Loucy (cell line): ENCODE results near the gene TRPV5.
A peak's percentile ranks its signal among the peaks of the same experiment; 100 is the strongest.

Experiments used
- H2AFZ ChIP-seq: fragments of 200-600 bp; sonication (generic); 2 replicates; pipeline ENCODE4 v1.6.0; 2016; ENCODE audit warnings: antibody characterized with exemption, mild to moderate bottlenecking, low read length, moderate library complexity
- H3F3A ChIP-seq: fragments of 200-600 bp; 2 replicates; pipeline ENCODE4 v1.6.0; 2016; ENCODE audit warnings: antibody characterized with exemption, low read depth, mild to moderate bottlenecking
- H3K27me3 ChIP-seq: fragments of 200-600 bp; sonication (generic); 2 replicates; pipeline ENCODE4 v1.6.1; 2014; ENCODE audit warnings: low read length, mild to moderate bottlenecking; ENCODE audit not compliant: insufficient read depth, poor library complexity, severe bottlenecking
- H3K36me3 ChIP-seq: fragments of 200-600 bp; sonication (generic); 2 replicates; pipeline ENCODE4 v1.6.1; 2016; ENCODE audit warnings: low read length; ENCODE audit not compliant: insufficient read depth
- H3K4me1 ChIP-seq: fragments of 200-600 bp; sonication (generic); 2 replicates; pipeline ENCODE4 v1.5.1; 2014; ENCODE audit warnings: low read length, mild to moderate bottlenecking; ENCODE audit not compliant: insufficient read depth, poor library complexity, severe bottlenecking
- H3K4me2 ChIP-seq: fragments of 200-600 bp; sonication (generic); 2 replicates; pipeline ENCODE4 v1.6.0; 2014; ENCODE audit warnings: antibody characterized with exemption, low read length, low read depth, mild to moderate bottlenecking; ENCODE audit not compliant: poor library complexity, severe bottlenecking
- H3K4me3 ChIP-seq: fragments of 200-600 bp; sonication (generic); 2 replicates; pipeline ENCODE4 v1.5.1; 2014; ENCODE audit warnings: low read length, mild to moderate bottlenecking, mixed read lengths; ENCODE audit not compliant: poor library complexity, severe bottlenecking
- H3K79me2 ChIP-seq: fragments of 200-600 bp; sonication (generic); 2 replicates; pipeline ENCODE4 v1.6.1; 2014; ENCODE audit warnings: low read length; ENCODE audit not compliant: insufficient read depth
- H3K9ac ChIP-seq: fragments of 200-600 bp; sonication (generic); 2 replicates; pipeline ENCODE4 v1.6.0; 2014; ENCODE audit warnings: mild to moderate bottlenecking, low read depth, low read length, moderate library complexity; ENCODE audit not compliant: poor library complexity, severe bottlenecking
- H3K9me2 ChIP-seq: fragments of 200-600 bp; sonication (generic); replicated peaks from 2 replicates; pipeline ENCODE4 v1.6.1; 2016; ENCODE audit warnings: low read depth, low read length, mixed read lengths
- H3K9me3 ChIP-seq: fragments of 200-600 bp; sonication (generic); 2 replicates; pipeline ENCODE4 v1.6.1; 2014; ENCODE audit warnings: mild to moderate bottlenecking, antibody characterized with exemption, low read length, low read depth; ENCODE audit not compliant: insufficient read depth
- H4K20me1 ChIP-seq: fragments of 200-600 bp; sonication (generic); 2 replicates; pipeline ENCODE4 v1.6.0; 2014; ENCODE audit warnings: antibody characterized with exemption, low read length, mild to moderate bottlenecking; ENCODE audit not compliant: insufficient read depth, poor library complexity, severe bottlenecking
- EZH2phosphoT487 ChIP-seq: fragments of 200-600 bp; IDR thresholded peaks from 2 replicates; pipeline ENCODE4 v1.6.1; 2018; ENCODE audit warnings: antibody characterized with exemption, mild to moderate bottlenecking, moderate library complexity, borderline replicate concordance
- TF ChIP-seq, protein P1 (sequence below): fragments of 200-600 bp; sonication (generic); conservative IDR thresholded peaks from 2 replicates; pipeline ENCODE4 v1.5.1; 2014; ENCODE audit warnings: mild to moderate bottlenecking, antibody characterized with exemption, low read length

The TRPV5 gene

DNA sequence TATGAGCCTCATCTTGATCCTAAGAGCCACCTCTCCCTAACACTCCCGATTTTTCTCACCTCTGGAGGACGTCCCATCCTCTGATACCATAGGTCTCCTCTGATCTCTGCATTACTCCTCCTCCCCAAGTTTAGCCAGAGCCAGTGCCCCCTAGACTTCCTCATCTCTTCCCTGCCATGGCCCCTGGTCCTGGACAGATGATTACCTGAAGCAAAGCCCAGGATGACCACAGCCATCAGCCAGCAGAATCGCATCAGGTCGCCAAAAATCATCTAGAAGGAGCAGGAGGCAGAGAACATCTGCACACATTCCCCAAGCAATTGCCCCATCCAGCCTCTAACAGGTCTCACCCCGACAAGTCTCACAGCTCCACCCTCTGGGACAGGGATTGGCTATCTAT lies 59.7 kb downstream of the TRPV5 start:
- TF ChIP-seq, protein P1, sequence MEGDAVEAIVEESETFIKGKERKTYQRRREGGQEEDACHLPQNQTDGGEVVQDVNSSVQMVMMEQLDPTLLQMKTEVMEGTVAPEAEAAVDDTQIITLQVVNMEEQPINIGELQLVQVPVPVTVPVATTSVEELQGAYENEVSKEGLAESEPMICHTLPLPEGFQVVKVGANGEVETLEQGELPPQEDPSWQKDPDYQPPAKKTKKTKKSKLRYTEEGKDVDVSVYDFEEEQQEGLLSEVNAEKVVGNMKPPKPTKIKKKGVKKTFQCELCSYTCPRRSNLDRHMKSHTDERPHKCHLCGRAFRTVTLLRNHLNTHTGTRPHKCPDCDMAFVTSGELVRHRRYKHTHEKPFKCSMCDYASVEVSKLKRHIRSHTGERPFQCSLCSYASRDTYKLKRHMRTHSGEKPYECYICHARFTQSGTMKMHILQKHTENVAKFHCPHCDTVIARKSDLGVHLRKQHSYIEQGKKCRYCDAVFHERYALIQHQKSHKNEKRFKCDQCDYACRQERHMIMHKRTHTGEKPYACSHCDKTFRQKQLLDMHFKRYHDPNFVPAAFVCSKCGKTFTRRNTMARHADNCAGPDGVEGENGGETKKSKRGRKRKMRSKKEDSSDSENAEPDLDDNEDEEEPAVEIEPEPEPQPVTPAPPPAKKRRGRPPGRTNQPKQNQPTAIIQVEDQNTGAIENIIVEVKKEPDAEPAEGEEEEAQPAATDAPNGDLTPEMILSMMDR = no peak
- no peak for TF ChIP-seq EZH2phosphoT487
- Histone ChIP-seq H2AFZ (no peak overlapping the region), H3K4me2 (no peak overlapping the region), H3K9me3 (no peaks in the 10 kb centered on the region), H3K9me2 (no peaks in the 10 kb centered on the region), H3K27me3 (no peaks in the 10 kb centered on the region), H3K9ac (no peak overlapping the region), H3K4me3 (no peak overlapping the region), H3K36me3 (peaks cover 15% of the 10 kb centered on the region; the same call in 1 of the 2 replicates), H4K20me1 (no peaks in the 10 kb centered on the region), H3K4me1 (no peaks in the 10 kb centered on the region), H3F3A (no peaks in the 10 kb centered on the region), H3K79me2 (no peaks in the 10 kb centered on the region)

DNA sequence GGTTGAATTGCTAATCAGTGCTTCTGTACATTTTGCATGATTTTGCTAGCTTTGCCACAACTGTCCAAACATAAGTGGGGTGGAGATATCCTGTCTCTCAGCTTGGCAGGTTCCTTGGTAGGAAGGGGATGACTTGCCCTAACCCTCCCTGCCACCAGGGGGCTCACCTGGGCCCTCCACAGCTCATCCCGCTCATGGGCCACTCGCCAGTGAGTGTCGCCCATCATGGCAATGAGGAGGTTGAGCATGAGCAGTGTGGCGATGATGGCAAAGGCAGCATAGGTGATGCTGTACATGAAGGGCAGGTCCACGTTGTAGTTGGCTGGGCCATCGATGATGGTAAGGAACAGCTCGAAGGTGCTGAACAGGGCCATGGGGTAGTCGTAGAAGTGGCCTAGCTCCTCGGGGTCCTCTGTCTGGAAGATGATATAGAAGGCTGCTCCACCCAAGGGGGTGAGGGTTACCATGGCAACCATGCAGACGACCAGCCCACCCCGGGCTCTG lies 60.2 kb downstream of the TRPV5 start:
- Histone ChIP-seq H3K4me1 (no peaks in the 10 kb centered on the region), H3K9me3 (no peaks in the 10 kb centered on the region), H3K36me3 (peaks cover 20% of the 10 kb centered on the region; the same call in 1 of the 2 replicates), H4K20me1 (no peaks in the 10 kb centered on the region), H3K4me3 (no peak overlapping the region), H2AFZ (no peak overlapping the region), H3K4me2 (no peak overlapping the region), H3K9me2 (no peaks in the 10 kb centered on the region), H3F3A (no peaks in the 10 kb centered on the region), H3K27me3 (no peaks in the 10 kb centered on the region), H3K79me2 (no peaks in the 10 kb centered on the region), H3K9ac (no peak overlapping the region)
- no peak for TF ChIP-seq EZH2phosphoT487
- TF ChIP-seq, protein P1 = peak; percentile 82

DNA sequence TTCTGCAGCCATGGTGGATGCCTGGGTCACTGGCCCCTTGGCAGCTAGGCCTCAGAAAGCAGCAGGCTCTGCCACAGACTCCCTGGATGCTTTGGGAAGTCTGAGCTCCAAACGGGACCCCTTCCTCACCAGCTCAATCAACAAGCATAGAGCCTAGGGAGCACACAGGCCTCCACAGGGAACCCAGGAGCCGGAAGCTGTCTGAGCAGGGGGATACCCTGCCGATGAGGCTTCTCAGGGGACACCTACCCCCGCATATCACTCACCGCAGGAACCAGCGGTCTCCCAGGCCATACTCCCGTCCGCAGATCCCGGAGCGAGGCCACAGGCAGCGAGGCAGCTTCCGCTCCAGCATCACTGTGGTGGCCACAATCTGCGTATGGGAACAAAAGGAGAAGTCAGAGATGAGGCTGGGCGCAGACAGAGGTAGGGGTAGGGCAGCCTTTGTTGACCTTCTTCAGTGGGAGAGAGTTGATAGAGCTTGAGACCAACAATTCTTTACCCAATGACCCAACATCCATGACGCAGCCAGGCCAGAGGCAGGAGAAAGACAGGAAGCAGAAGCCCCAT lies 61.4 kb downstream of the TRPV5 start:
- Histone ChIP-seq H4K20me1 (no peaks in the 10 kb centered on the region), H3F3A (no peaks in the 10 kb centered on the region), H2AFZ (no peak overlapping the region), H3K4me2 (no peak overlapping the region), H3K27me3 (no peaks in the 10 kb centered on the region), H3K9me3 (no peaks in the 10 kb centered on the region), H3K4me3 (no peak overlapping the region), H3K9ac (no peak overlapping the region), H3K36me3 (peaks cover 30% of the 10 kb centered on the region; the same call in 1 of the 2 replicates), H3K4me1 (no peaks in the 10 kb centered on the region), H3K9me2 (no peaks in the 10 kb centered on the region), H3K79me2 (no peaks in the 10 kb centered on the region)
- TF ChIP-seq EZH2phosphoT487 = no peak
- TF ChIP-seq, protein P1 = no peak
